GM12878 (cell line): ENCODE measurements around the gene LRRC59. TPM values are rescaled to one million over a fixed set of nuclear protein-coding genes. Genes with fewer than 3 reads are reported as not detected.

Experiments
- ATAC-seq: fragments of 200-7000 bp; cut with Tn5 transposase; 3 replicates; pipeline ENCODE4 v1.9.1; 2020; ENCODE audit warnings: mild to moderate bottlenecking, moderate library complexity
- BruUV-seq: library from RNA; stranded (reverse); fragments of 400-500 nt; replicated peaks from 2 replicates; lab custom pipeline; 2021; lab: Mats Ljungman, UMichigan
- CTCF ChIA-PET: fragments of 300-600 bp; sonication (Branson Sonifier 250); formaldehyde crosslinking; extraction: SDS; loops from one replicate; lab custom pipeline; 2021; ENCODE audit warnings: inconsistent platforms; lab: Yijun Ruan, JAX
- POLR2A ChIA-PET: fragments of 350-600 bp; formaldehyde crosslinking; extraction: SDS; loops from one replicate; lab custom pipeline; 2021; ENCODE audit warnings: inconsistent platforms; lab: Charles Lee
- RAD21 ChIA-PET: fragments of 300-600 bp; sonication (Branson Sonifier 250); formaldehyde crosslinking; loops from one replicate; lab custom pipeline; 2023; ENCODE audit warnings: antibody characterized with exemption; ENCODE audit not compliant: unreplicated experiment; lab: Charles Lee
- SMC1A ChIA-PET: fragments of 300-600 bp; sonication (Branson Sonifier 250); formaldehyde crosslinking; loops from one replicate; lab custom pipeline; 2023; ENCODE audit not compliant: unreplicated experiment, uncharacterized antibody; lab: Charles Lee
- DNase-seq: peaks from one replicate; pipeline ENCODE4 v3.0.0-alpha.2; 2011; ENCODE audit warnings: low read depth, low spot score
- FAIRE-seq: peaks from 3 replicates; lab custom pipeline; 2011; peaks lifted over from hg19 to GRCh38; lab: Jason Lieb, UNC
- H2AFZ ChIP-seq: 2 replicates; pipeline ENCODE4 v1.6.0; 2011; ENCODE audit warnings: low read depth, low read length, control low read depth; ENCODE audit not compliant: control insufficient read depth
- H3K27ac ChIP-seq: 2 replicates; pipeline ENCODE4 v1.5.1; 2011; ENCODE audit warnings: control low read depth; ENCODE audit not compliant: control insufficient read depth, insufficient read depth
- H3K27me3 ChIP-seq, 2 experiments: replicated peaks in 1 of 2; 2 replicates each; pipeline versions ENCODE4 v1.6.0 to v1.6.1; 2011; ENCODE audit warnings: low read length in 1 of 2; ENCODE audit not compliant: control insufficient read depth in 2 of 2, insufficient read depth in 2 of 2
- H3K36me3 ChIP-seq, 2 experiments: 2 replicates each; pipeline ENCODE4 v1.5.1; 2011; ENCODE audit warnings: low read length in 1 of 2; ENCODE audit not compliant: control insufficient read depth in 2 of 2, insufficient read depth in 2 of 2
- H3K4me1 ChIP-seq: 2 replicates; pipeline ENCODE4 v1.6.1; 2011; ENCODE audit warnings: mild to moderate bottlenecking, low read length, moderate library complexity, mixed read lengths; ENCODE audit not compliant: control insufficient read depth, insufficient read depth
- H3K4me2 ChIP-seq: 2 replicates; pipeline ENCODE4 v1.6.0; 2011; ENCODE audit warnings: control low read depth; ENCODE audit not compliant: control insufficient read depth, insufficient read depth
- H3K4me3 ChIP-seq: fragments of 200-600 bp; sonication (generic); 2 replicates; pipeline ENCODE4 v1.5.1; 2016
- H3K79me2 ChIP-seq: 2 replicates; pipeline ENCODE4 v1.6.0; 2011; ENCODE audit warnings: low read length; ENCODE audit not compliant: control insufficient read depth, insufficient read depth
- H3K9ac ChIP-seq: 2 replicates; pipeline ENCODE4 v1.8.0; 2011; ENCODE audit warnings: low read length, control low read depth, mixed read lengths; ENCODE audit not compliant: control insufficient read depth, insufficient read depth
- H3K9me3 ChIP-seq: replicated peaks from 3 replicates; pipeline ENCODE4 v1.5.1; 2011; ENCODE audit warnings: mild to moderate bottlenecking, low read length; ENCODE audit not compliant: control insufficient read depth, insufficient read depth
- H4K20me1 ChIP-seq: 2 replicates; pipeline ENCODE4 v1.6.0; 2011; ENCODE audit not compliant: control insufficient read depth, insufficient read depth
- BACH1 ChIP-seq: fragments of 450-650 bp; IDR thresholded peaks from 2 replicates; pipeline ENCODE4 v1.6.1; 2017; ENCODE audit warnings: mild to moderate bottlenecking, borderline replicate concordance
- BMI1 ChIP-seq: fragments of 450-650 bp; IDR thresholded peaks from 2 replicates; pipeline ENCODE4 v1.6.1; 2016; ENCODE audit warnings: mild to moderate bottlenecking, moderate library complexity, borderline replicate concordance
- CBX5 ChIP-seq: sonication (generic); IDR thresholded peaks from 2 replicates; pipeline ENCODE4 v1.6.1; 2016; ENCODE audit warnings: low read depth, moderate library complexity, mild to moderate bottlenecking, inconsistent platforms
- HDAC6 ChIP-seq: fragments of 200-600 bp; sonication (generic); IDR thresholded peaks from one replicate; pipeline ENCODE4 v1.8.0; 2017; ENCODE audit warnings: antibody characterized with exemption; ENCODE audit not compliant: unreplicated experiment
- LARP7 ChIP-seq: fragments of 450-650 bp; IDR thresholded peaks from 2 replicates; pipeline ENCODE4 v1.6.1; 2017; ENCODE audit warnings: mild to moderate bottlenecking
- MTA3 ChIP-seq: IDR thresholded peaks from 2 replicates; pipeline ENCODE4 v1.6.1; 2012; ENCODE audit warnings: low read length, inconsistent platforms, borderline replicate concordance
- NFXL1 ChIP-seq: fragments of 450-650 bp; IDR thresholded peaks from 2 replicates; pipeline ENCODE4 v1.6.1; 2017; ENCODE audit warnings: antibody characterized with exemption, mild to moderate bottlenecking, borderline replicate concordance
- PAX5 ChIP-seq: IDR thresholded peaks from 2 replicates; pipeline ENCODE4 v1.6.1; 2011; ENCODE audit warnings: low read depth, low read length, borderline replicate concordance
- RFX5 ChIP-seq: IDR thresholded peaks from 2 replicates; pipeline ENCODE4 v1.6.1; 2011; ENCODE audit warnings: low read depth, low read length, improper control_type of control experiment
- SP1 ChIP-seq: IDR thresholded peaks from one replicate; pipeline ENCODE4 v1.6.1; 2011; ENCODE audit warnings: low read depth, low read length
- SPI1 ChIP-seq: IDR thresholded peaks from 2 replicates; pipeline ENCODE4 v1.6.1; 2011; ENCODE audit warnings: low read depth, mild to moderate bottlenecking, low read length, moderate library complexity, borderline replicate concordance; ENCODE audit not compliant: insufficient read depth
- STAT1 ChIP-seq: fragments of 450-650 bp; conservative IDR thresholded peaks from 2 replicates; pipeline ENCODE4 v1.6.1; 2014; ENCODE audit warnings: antibody characterized with exemption, mild to moderate bottlenecking
- TAF1 ChIP-seq: IDR thresholded peaks from 2 replicates; pipeline ENCODE4 v1.6.1; 2011; ENCODE audit warnings: mild to moderate bottlenecking, low read depth, low read length, borderline replicate concordance
- ZNF274 ChIP-seq: IDR thresholded peaks from one replicate; pipeline ENCODE4 v1.8.0; 2011; ENCODE audit not compliant: insufficient read length, insufficient read depth
- WGBS: methylation state at CpG from one replicate; pipeline ENCODE4 v1.1.6; 2016; ENCODE audit warnings: low lambda C conversion rate; ENCODE audit not compliant: insufficient replicate concordance, insufficient coverage; ENCODE audit errors: missing lambda C conversion rate; 5-methylcytosine and 5-hydroxymethylcytosine counted together
- in situ Hi-C: fragments of 300-500 bp; cut with MboI; formaldehyde crosslinking; loops from 9 replicates; pipeline ENCODE4 v1.14.3; 2018; ENCODE audit warnings: mixed read lengths
- intact Hi-C: fragments of 100-400 bp; cut with micrococcal nuclease; formaldehyde crosslinking; loops from one replicate; pipeline ENCODE4 v1.14.2; 2022; ENCODE audit not compliant: unreplicated experiment
- polyA plus RNA-seq, 11 experiments: library from polyadenylated mRNA; depleted of rRNA in 4 of 11; unstranded in 6 of 11; stranded (reverse) in 5 of 11; fragments of >200 nt; fragmentation: Nextera tagmentation in 4 of 11; fragmentation: Illumina TruSeq in 1 of 11; extraction: Ambion mirVana in 4 of 11; extraction: Trizol in 1 of 11; gene quantifications; 1 replicate in 1 of 11; 2 replicates in 10 of 11; pipeline versions ENCODE4 v1.2.1 to v1.2.3, GENCODE V29; 2011 to 2016; ENCODE audit warnings: inconsistent platforms in 2 of 11, missing spikeins in 2 of 11, low read depth in 1 of 11
- total RNA-seq, 4 experiments: library from RNA; depleted of rRNA in 3 of 4; stranded (reverse); fragments of >200 nt in 3 of 4; fragmentation: Illumina TruSeq in 1 of 4; extraction: Trizol in 1 of 4; gene quantifications; 2 replicates each; pipeline versions ENCODE4 v1.2.1 to v1.2.3, GENCODE V29; 2013 to 2021
- TF ChIP-seq, protein P1 (sequence below): IDR thresholded peaks from 2 replicates; pipeline ENCODE4 v1.6.1; 2012; ENCODE audit warnings: improper control_type of control experiment, low read depth, low read length; ENCODE audit not compliant: insufficient replicate concordance
- TF ChIP-seq, protein P2 (sequence below): IDR thresholded peaks from 2 replicates; pipeline ENCODE4 v1.6.1; 2011; ENCODE audit warnings: mild to moderate bottlenecking, low read depth, low read length, moderate library complexity; ENCODE audit not compliant: insufficient replicate concordance

The LRRC59 gene
- total and polyA plus RNA-seq, 10 of the 15 experiments (the other 5 are each of a cell fraction or from before 2014, with no cell fraction given): 8.8 to 82.2 (median 63.0) TPM

DNA sequence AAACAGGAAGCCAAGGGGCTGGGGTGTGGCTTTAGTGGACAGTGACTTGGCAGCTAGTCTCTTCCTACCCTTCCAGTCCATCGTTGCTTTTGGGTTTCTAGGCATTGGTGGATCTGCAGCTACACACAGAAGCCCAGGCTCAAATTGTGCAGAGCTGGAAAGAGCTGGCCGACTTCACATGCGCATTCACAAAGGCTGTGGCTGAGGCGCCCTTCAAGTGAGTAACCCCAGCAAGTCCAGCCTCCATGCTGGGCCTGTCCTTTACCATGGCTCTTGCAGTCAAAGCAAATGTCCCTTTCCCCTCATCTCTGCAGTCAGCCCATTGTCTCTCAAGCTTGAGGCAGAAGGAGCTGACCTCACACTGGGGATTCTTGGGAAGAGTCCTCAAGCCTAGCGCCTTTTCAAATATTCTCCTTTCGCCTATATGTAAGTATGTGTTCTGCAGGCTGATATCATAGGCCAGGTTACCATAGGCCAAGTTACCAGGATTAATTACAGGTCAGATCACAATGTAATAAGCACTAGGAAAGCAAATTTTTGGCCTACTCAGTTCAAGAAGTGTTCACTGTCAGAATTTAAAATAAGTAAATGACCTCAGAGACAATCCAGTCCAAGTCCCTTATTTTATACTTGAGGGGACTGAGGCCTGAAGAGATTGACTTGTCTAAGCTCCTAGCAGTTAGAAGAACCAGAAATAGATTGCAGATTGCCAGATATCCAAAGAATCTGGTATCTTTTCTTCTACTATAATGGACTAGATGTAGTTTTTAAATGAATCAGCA, 17.8 kb downstream of the LRRC59 start:
- FAIRE-seq (no peak), ATAC-seq (no peak), DNase-seq (no peak)
- Histone ChIP-seq H3K79me2 (no peaks in the 10 kb centered on the region), H3K4me2 (no peak overlapping the region), H4K20me1 (no peaks in the 10 kb centered on the region), H3K4me3 (no peak overlapping the region), H3K36me3 (peaks cover 23 to 27% of the 10 kb centered on the region in 2 experiments), H2AFZ (no peak overlapping the region), H3K9ac (no peak overlapping the region), H3K9me3 (no peaks in the 10 kb centered on the region), H3K27me3 (no peaks in the 10 kb centered on the region), H3K4me1 (no peaks in the 10 kb centered on the region), H3K27ac (no peak overlapping the region)
- RAD21 ChIA-PET: no interaction called here
- in situ Hi-C loops: no loop called here
- no TSS peak for BruUV-seq
- CTCF ChIA-PET: interaction anchor here (0.7 to 3.2 kb wide), 3 partner anchors 17 to 828 kb away, joined by 3 to 19 read pairs (median 6); partner anchors contain the start of gene LRRC59
- 84% methylated on average over 6 of the region's 6 CpGs for WGBS
- POLR2A ChIA-PET: interaction anchor here (0.6 to 1.0 kb wide), 3 partner anchors 7 to 44 kb away, joined by 3 to 5 read pairs (median 3); no protein-coding TSS in a partner anchor
- intact Hi-C loops: no loop called here
- SMC1A ChIA-PET: no interaction called here
- TF ChIP-seq MTA3 (no peak), NFXL1 (no peak), PAX5 (no peak), ZNF274 (no peak), LARP7 (no peak), STAT1 (no peak), BACH1 (no peak), SPI1 (no peak), SP1 (no peak), CBX5 (no peak), RFX5 (no peak), HDAC6 (no peak), BMI1 (no peak), TAF1 (no peak)
- TF ChIP-seq, protein P1, sequence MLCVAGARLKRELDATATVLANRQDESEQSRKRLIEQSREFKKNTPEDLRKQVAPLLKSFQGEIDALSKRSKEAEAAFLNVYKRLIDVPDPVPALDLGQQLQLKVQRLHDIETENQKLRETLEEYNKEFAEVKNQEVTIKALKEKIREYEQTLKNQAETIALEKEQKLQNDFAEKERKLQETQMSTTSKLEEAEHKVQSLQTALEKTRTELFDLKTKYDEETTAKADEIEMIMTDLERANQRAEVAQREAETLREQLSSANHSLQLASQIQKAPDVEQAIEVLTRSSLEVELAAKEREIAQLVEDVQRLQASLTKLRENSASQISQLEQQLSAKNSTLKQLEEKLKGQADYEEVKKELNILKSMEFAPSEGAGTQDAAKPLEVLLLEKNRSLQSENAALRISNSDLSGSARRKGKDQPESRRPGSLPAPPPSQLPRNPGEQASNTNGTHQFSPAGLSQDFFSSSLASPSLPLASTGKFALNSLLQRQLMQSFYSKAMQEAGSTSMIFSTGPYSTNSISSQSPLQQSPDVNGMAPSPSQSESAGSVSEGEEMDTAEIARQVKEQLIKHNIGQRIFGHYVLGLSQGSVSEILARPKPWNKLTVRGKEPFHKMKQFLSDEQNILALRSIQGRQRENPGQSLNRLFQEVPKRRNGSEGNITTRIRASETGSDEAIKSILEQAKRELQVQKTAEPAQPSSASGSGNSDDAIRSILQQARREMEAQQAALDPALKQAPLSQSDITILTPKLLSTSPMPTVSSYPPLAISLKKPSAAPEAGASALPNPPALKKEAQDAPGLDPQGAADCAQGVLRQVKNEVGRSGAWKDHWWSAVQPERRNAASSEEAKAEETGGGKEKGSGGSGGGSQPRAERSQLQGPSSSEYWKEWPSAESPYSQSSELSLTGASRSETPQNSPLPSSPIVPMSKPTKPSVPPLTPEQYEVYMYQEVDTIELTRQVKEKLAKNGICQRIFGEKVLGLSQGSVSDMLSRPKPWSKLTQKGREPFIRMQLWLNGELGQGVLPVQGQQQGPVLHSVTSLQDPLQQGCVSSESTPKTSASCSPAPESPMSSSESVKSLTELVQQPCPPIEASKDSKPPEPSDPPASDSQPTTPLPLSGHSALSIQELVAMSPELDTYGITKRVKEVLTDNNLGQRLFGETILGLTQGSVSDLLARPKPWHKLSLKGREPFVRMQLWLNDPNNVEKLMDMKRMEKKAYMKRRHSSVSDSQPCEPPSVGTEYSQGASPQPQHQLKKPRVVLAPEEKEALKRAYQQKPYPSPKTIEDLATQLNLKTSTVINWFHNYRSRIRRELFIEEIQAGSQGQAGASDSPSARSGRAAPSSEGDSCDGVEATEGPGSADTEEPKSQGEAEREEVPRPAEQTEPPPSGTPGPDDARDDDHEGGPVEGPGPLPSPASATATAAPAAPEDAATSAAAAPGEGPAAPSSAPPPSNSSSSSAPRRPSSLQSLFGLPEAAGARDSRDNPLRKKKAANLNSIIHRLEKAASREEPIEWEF: no peak
- TF ChIP-seq, protein P2, sequence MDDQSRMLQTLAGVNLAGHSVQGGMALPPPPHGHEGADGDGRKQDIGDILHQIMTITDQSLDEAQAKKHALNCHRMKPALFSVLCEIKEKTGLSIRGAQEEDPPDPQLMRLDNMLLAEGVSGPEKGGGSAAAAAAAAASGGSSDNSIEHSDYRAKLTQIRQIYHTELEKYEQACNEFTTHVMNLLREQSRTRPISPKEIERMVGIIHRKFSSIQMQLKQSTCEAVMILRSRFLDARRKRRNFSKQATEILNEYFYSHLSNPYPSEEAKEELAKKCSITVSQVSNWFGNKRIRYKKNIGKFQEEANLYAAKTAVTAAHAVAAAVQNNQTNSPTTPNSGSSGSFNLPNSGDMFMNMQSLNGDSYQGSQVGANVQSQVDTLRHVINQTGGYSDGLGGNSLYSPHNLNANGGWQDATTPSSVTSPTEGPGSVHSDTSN: no peak
